ENCODE data around the gene CAMTA1. TPM values are rescaled to one million over a fixed set of nuclear protein-coding genes. Genes with fewer than 3 reads are reported as not detected.
"Not testable (repeated sequence)": the region's sequence is repeated elsewhere in the genome, so short reads cannot be mapped to it uniquely, and the experiment has no call there.

Gene CAMTA1
- total RNA-seq = 19.9 TPM

DNA sequence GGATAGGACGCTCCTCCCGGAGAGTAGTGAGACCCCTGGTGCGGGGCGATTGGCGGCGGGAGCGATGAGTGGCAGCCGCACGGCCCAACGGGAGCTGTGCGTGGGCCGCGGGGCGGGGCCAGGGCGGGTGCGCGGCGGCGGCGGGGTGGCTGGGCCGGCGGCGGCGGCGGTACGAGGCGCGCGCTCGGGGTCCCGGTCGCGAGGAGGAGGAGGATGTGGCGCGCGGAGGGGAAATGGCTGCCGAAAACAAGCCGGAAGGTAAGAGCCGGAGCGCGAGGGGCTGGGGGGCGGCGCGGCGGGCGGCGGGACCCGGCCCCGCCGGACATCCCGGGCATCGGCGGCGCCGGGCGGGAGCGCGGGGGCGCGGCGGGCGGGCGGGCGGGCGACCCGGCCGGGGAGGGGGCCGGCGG lies at the start of gene CAMTA1:
Gene CAMTA1, plus strand, starts transcription at position 137 of the 410 bp plus-strand sequence. Its CDS starts 77 bp downstream, at position 214.
- no peak for DNase-seq (ENCODE audit: low read depth in 2 of 3, low spot score in 2 of 3)

GRCh38 chr1:6738987-6739676 lies 46.1 kb upstream of the CAMTA1 start:
- DNase-seq (ENCODE audit: low read depth in 2 of 3, low spot score in 2 of 3) = no peak

- not testable (repeated sequence) for DNase-seq (ENCODE audit: low read depth in 2 of 3, low spot score in 2 of 3)
These were observed 42.5 kb upstream of the CAMTA1 start for GRCh38 chr1:6742676-6743188.

DNA sequence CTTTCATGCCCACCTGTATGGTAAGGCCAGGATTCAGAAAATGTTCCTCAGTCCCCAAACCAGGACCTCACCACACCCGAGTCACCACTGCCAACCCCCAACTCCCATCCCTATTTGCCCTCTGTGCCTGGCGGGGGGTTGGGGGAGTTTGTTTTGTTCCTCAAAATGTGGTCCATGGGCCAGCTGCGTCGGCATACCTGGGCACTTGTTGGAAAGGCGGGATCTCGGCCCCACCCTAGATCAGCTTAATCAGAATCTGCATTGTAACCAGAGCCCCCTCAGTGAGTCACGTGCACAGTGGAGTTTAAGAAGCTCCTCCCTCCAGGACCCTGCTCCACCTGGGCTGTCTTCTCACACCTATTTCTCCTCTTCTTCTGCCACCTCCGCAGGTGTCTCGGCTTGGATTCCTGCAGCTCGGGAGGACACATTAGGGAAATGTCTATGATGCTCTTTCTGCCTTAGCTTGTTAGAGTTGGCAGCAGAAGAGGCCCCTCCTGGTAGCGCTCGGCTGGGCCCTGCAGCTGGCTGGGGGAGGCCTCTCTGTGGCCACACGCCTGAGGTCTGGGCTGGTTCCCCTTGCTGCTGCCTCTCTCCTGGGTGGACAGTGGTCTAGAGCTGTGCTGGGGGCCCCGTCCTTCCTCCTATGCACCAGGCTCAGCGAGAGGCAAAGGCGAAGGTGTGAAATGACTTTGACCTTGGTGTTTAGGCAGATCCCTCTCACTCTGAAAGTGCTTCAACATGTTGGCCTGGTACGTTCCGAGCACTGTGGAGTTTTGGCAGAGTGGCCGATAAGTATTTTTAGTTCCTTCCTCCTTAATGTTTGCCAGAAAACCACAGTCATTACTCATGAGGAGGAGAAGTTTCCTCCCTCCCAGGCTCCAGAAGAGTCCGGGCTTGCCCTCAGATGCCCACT lies 41.8 kb upstream of the CAMTA1 start:
- DNase-seq (ENCODE audit: low read depth in 2 of 3, low spot score in 2 of 3) = peak in 2 of 3 donors; percentile 61 to 69

DNA sequence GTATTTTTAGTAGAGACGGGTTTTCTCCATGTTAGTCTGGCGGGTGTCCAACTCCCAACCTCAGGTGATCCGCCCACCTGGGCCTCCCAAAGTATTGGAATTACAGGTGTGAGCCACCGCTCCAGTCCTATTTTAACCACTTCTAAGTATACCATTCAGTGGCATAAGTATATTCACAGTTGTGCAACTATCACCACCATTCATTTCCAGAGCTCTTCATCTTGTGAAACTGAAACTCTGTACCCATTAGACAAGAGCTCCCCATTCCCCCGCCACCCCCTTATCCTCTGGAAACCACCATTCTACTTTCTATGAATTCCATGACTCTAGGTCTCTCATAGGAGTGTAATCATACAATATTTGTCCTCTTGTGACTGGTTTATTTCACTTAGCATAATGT lies 40.2 kb upstream of the CAMTA1 start:
- no peak for DNase-seq (ENCODE audit: low read depth in 2 of 3, low spot score in 2 of 3)

GRCh38 chr1:6747674-6748073 lies 37.6 kb upstream of the CAMTA1 start:
- no peak for DNase-seq (ENCODE audit: low read depth in 2 of 3, low spot score in 2 of 3)

DNA sequence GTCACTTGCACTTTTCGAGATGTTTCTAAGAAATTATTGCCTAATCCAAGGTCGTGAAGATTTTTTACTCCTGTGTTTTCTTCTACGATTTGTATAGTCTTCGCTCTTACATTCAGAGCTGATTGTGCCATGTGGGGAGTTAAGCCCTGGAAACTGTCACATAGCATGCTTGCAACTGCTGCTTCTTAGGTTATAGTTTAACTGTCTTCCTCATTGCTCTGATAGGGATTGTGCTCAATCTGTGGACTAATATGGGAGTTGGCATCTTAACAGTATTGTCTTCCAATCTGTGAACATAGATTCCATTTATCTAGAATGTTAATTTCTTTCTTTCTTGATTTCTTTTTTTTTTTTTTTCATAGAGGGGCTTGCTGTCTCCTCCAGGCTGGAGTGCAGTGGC lies 34.8 kb upstream of the CAMTA1 start:
- no peak for DNase-seq (ENCODE audit: low read depth in 2 of 3, low spot score in 2 of 3)

- DNase-seq (ENCODE audit: low read depth in 2 of 3, low spot score in 2 of 3) = no peak
These were observed 31.7 kb upstream of the CAMTA1 start for GRCh38 chr1:6753320-6754140.

- DNase-seq (ENCODE audit: low read depth in 2 of 3, low spot score in 2 of 3) = no peak
These were observed 28.8 kb upstream of the CAMTA1 start for GRCh38 chr1:6756457-6756856.

DNA sequence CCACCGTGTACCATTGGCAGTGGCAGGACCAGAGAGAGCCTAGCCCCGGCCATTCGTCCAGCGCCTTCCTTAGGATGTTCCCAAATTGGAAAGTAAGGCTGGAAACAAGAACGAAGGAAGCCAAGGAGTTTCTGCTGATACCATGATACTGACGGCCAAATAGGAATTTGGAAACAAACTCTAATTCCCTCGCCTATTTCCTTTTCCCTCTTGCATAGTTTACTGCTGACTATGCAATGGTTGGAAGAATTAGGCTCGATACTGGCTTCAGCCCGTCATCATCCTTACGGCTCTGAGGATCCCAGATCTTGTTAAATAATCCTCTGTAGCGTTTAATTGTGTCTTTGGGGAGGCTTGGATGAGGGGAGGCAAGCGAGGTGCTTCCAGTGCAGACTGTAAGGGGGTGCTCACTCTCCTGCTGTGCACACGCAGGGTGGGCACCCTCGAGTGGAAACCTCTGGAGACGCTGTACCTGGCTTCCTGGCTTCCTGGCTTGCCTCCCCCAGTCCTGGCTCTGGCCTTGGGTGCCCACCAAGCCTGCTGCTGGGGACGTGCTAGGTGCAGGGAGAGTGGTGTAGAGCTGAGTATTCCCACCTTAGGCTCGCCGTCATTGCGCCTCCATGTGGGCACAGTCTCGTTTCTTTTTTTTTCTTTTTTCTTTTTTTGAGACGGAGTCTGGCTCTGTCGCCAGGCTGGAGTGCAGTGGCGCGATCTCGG lies 27.4 kb upstream of the CAMTA1 start:
- DNase-seq (ENCODE audit: low read depth in 2 of 3, low spot score in 2 of 3) = no peak

GRCh38 chr1:6761196-6761737 lies 24.0 kb upstream of the CAMTA1 start:
- no peak for DNase-seq (ENCODE audit: low read depth in 2 of 3, low spot score in 2 of 3)

DNA sequence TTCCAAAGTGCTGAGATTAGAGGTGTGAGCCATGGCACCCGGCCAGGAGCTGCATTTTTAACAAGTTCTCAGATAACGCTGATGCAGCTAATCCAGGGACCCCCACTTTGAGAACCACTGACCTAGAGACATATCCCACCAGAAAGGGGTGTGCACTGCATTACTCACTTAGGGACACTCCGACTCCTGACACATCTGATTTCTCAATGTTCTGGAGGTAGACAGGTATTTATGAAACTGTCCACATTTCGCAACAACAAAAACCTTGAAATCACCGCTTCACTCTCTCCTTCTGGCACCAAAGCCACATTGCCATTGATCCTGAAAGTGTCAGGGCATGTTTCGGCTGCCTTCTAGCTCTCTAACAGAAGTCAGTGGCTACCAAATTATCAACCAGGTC lies 23.2 kb upstream of the CAMTA1 start:
- DNase-seq (ENCODE audit: low read depth in 2 of 3, low spot score in 2 of 3) = no peak

- DNase-seq (ENCODE audit: low read depth in 2 of 3, low spot score in 2 of 3) = no peak
These were observed 14.4 kb upstream of the CAMTA1 start for GRCh38 chr1:6770751-6771440.

DNA sequence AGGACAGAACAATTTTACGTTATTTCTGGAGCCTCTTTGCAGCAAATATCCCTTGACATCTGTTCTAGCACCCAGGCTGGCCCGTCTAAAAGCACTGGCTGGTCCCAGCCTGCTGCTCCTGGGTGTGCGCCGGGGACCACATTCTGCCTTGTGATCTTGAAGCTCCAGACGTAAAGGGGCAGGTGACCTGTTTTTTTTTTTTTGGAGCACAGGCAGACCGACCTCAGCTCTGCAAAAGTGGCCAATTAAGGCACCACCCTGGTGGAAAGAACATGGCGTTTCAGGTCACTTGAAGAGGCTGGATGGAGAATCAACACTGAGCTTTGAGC lies 13.8 kb upstream of the CAMTA1 start:
- no peak for DNase-seq (ENCODE audit: low read depth in 2 of 3, low spot score in 2 of 3)

DNA sequence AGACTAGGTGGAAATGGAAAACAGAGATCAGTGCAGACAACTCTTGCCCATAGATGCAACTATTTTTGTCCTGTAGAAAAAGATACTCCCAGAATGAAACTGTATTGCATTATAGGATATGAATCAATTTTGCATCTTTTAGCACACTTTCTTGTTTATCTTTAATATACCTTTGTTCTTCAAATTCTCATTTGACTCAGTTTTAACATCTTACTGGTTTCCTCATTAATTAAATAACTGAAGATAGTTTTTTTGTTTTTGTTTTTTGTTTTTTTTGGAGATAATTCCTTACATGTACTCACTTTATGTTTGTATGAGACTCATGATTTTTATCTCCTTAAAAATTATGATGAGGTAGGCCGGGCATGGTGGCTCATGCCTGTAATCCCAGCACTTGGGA lies 10.9 kb upstream of the CAMTA1 start:
- no peak for DNase-seq (ENCODE audit: low read depth in 2 of 3, low spot score in 2 of 3)

GRCh38 chr1:6775261-6776043 lies 9.8 kb upstream of the CAMTA1 start:
- no peak for DNase-seq (ENCODE audit: low read depth in 2 of 3, low spot score in 2 of 3)

DNA sequence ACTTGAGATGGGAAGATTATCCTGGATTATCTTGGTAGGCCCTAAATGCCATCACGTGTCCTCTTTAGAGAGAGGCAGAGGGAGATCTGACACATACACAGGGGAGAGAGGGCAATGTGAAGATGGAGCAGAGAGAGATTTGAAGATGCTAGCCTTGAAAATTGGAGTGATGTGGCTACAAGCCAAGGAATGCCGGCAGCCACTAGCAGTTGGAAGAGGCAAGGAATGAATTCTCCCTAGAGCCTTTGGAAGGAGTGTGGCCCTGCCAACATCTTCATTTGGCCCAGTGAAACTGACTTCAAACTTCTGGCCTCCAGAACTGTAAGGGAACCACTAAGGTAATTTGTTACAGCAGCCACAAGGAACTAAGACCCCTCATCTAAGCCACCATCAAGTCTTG lies 8.9 kb upstream of the CAMTA1 start:
- no peak for DNase-seq (ENCODE audit: low read depth in 2 of 3, low spot score in 2 of 3)

DNA sequence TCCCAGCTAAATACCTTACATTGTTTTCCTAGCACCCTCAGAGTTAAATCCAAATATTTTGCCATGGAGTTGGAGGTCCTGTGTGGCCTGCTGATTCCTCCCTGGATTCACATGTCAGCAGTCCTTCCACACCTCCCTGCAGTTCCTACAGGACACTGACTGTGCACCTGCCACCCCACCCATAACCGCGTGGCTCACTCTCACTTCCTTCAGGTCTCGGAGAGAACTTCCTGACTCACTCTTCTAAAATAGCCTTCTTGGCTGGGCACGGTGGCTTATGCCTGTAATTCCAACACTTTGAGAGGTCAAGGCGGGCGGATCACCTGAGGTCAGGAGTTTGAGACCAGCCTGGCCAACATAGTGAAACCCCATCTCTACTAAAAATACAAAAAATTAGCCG lies 8.4 kb upstream of the CAMTA1 start:
- no peak for DNase-seq (ENCODE audit: low read depth in 2 of 3, low spot score in 2 of 3)

GRCh38 chr1:6777813-6778212 lies 7.4 kb upstream of the CAMTA1 start:
- DNase-seq (ENCODE audit: low read depth in 2 of 3, low spot score in 2 of 3) = no peak
